H1 (cell line): ENCODE results near the gene KCP. TPM values are rescaled to one million over a fixed set of nuclear protein-coding genes. Genes with fewer than 3 reads are reported as not detected.

ENCODE experiments used
- CTCF ChIA-PET: fragments of 300-600 bp; sonication (Branson Sonifier 250); formaldehyde crosslinking; loops from one replicate; lab custom pipeline; 2021; ENCODE audit not compliant: partially characterized antibody; lab: Charles Lee
- POLR2A ChIA-PET: fragments of 300-600 bp; sonication (Branson Sonifier 250); formaldehyde crosslinking; loops from one replicate; lab custom pipeline; 2021; ENCODE audit warnings: inconsistent platforms; ENCODE audit not compliant: partially characterized antibody; lab: Charles Lee
- DNase-seq, 2 experiments: peaks; one replicate each; pipeline versions ENCODE4 v3.0.0 to v3.0.0-alpha.2; 2010 to 2022; ENCODE audit warnings: low spot score in 2 of 2, low read depth in 1 of 2, mixed read lengths in 1 of 2
- FAIRE-seq: peaks from 2 replicates; lab custom pipeline; 2011; peaks lifted over from hg19 to GRCh38; lab: Jason Lieb, UNC
- H2AFZ ChIP-seq: 2 replicates; pipeline ENCODE4 v1.8.1; 2012; ENCODE audit warnings: low read length, inconsistent platforms
- H2AK5ac ChIP-seq: 2 replicates; pipeline ENCODE4 v1.6.1; 2013; ENCODE audit warnings: low read depth, low read length
- H2BK120ac ChIP-seq: replicated peaks from 2 replicates; pipeline ENCODE3; 2013; ENCODE audit warnings: low read depth, low read length, inconsistent platforms
- H2BK12ac ChIP-seq: 2 replicates; pipeline ENCODE4 v1.6.1; 2013; ENCODE audit warnings: low read depth, low read length
- H2BK15ac ChIP-seq: 2 replicates; pipeline ENCODE4 v1.6.1; 2013; ENCODE audit warnings: low read length
- H2BK20ac ChIP-seq: 2 replicates; pipeline ENCODE4 v1.6.1; 2013; ENCODE audit warnings: low read length
- H2BK5ac ChIP-seq: 2 replicates; pipeline ENCODE4 v1.6.1; 2013; ENCODE audit warnings: low read depth, low read length
- H3K14ac ChIP-seq: 2 replicates; pipeline ENCODE4 v1.6.1; 2013; ENCODE audit warnings: inconsistent platforms; ENCODE audit not compliant: insufficient read length
- H3K18ac ChIP-seq: 2 replicates; pipeline ENCODE4 v1.6.1; 2013; ENCODE audit warnings: low read length; ENCODE audit errors: extremely low read depth
- H3K23ac ChIP-seq: 2 replicates; pipeline ENCODE4 v1.6.1; 2013; ENCODE audit warnings: inconsistent platforms; ENCODE audit not compliant: insufficient read length
- H3K23me2 ChIP-seq: 2 replicates; pipeline ENCODE4 v1.6.1; 2013; ENCODE audit warnings: low read depth, low read length
- H3K27ac ChIP-seq: 2 replicates; pipeline ENCODE4 v1.6.1; 2011; ENCODE audit warnings: low read depth, low read length, inconsistent platforms
- H3K27me3 ChIP-seq, 4 experiments: replicated peaks in 1 of 4; 1 replicate in 1 of 4; 2 replicates in 3 of 4; pipeline versions ENCODE4 v1.6.1 to v1.8.1; 2011 to 2013; ENCODE audit warnings: low read length in 3 of 4, mild to moderate bottlenecking in 3 of 4, inconsistent platforms in 2 of 4, mixed read lengths in 2 of 4, moderate library complexity in 1 of 4; ENCODE audit not compliant: control insufficient read depth in 3 of 4, insufficient read depth in 3 of 4; ENCODE audit errors: extremely low read depth in 1 of 4
- H3K36me3 ChIP-seq, 4 experiments: 2 replicates each; pipeline versions ENCODE4 v1.6.1 to v1.8.1; 2011 to 2013; ENCODE audit warnings: mild to moderate bottlenecking in 4 of 4, low read length in 3 of 4, moderate library complexity in 2 of 4, control low read depth in 1 of 4, inconsistent platforms in 1 of 4; ENCODE audit not compliant: insufficient read depth in 4 of 4, control insufficient read depth in 2 of 4
- H3K4ac ChIP-seq: replicated peaks from 2 replicates; pipeline ENCODE3; 2013; ENCODE audit warnings: low read length, low read depth, mixed read lengths, inconsistent platforms; ENCODE audit not compliant: insufficient read length
- H3K4me1 ChIP-seq, 4 experiments: replicated peaks in 1 of 4; 1 replicate in 1 of 4; 2 replicates in 3 of 4; pipeline versions ENCODE4 v1.6.1 to v1.8.1; 2011 to 2013; ENCODE audit warnings: low read length in 3 of 4, inconsistent platforms in 2 of 4, mixed read lengths in 1 of 4; ENCODE audit not compliant: insufficient read depth in 4 of 4, control insufficient read depth in 3 of 4
- H3K4me2 ChIP-seq, 2 experiments: 2 replicates each; pipeline versions ENCODE4 v1.6.1 to v1.8.1; 2011 to 2013; ENCODE audit warnings: low read depth in 2 of 2, low read length in 2 of 2, control low read depth in 1 of 2, inconsistent platforms in 1 of 2, mild to moderate bottlenecking in 1 of 2; ENCODE audit not compliant: insufficient read depth in 1 of 2
- H3K4me3 ChIP-seq, 4 experiments: fragments of 200-600, 300-600 bp in 1 of 4; sonication (generic), shearing (Covaris generic), sonication (Bioruptor Twin) in 1 of 4; 2 replicates each; pipeline versions ENCODE4 v1.5.1 to v1.8.1; 2011 to 2016; ENCODE audit warnings: low read length in 4 of 4, low read depth in 3 of 4, control low read depth in 2 of 4, inconsistent platforms in 2 of 4, mild to moderate bottlenecking in 2 of 4, mixed read lengths in 1 of 4, moderate library complexity in 1 of 4; ENCODE audit not compliant: insufficient read depth in 2 of 4; ENCODE audit errors: extremely low read depth in 1 of 4
- H3K56ac ChIP-seq: replicated peaks from 2 replicates; pipeline ENCODE3; 2013; ENCODE audit warnings: low read depth, mild to moderate bottlenecking, mixed read lengths, low read length, inconsistent platforms; ENCODE audit not compliant: insufficient read length
- H3K79me1 ChIP-seq: 2 replicates; pipeline ENCODE4 v1.6.1; 2013; ENCODE audit warnings: low read depth, low read length, control low read depth
- H3K79me2 ChIP-seq, 2 experiments: 2 replicates each; pipeline versions ENCODE4 v1.6.1 to v1.8.1; 2012 to 2013; ENCODE audit warnings: low read length in 2 of 2, mild to moderate bottlenecking in 2 of 2, inconsistent platforms in 1 of 2; ENCODE audit not compliant: insufficient read depth in 2 of 2, control insufficient read depth in 1 of 2
- H3K9ac ChIP-seq, 4 experiments: replicated peaks in 1 of 4; 1 replicate in 1 of 4; 2 replicates in 3 of 4; pipeline versions ENCODE4 v1.6.1 to v1.8.1; 2011 to 2013; ENCODE audit warnings: low read depth in 3 of 4, low read length in 3 of 4, control low read depth in 2 of 4, mild to moderate bottlenecking in 2 of 4, moderate library complexity in 2 of 4, inconsistent platforms in 1 of 4; ENCODE audit errors: extremely low read depth in 1 of 4
- H3K9me3 ChIP-seq, 2 experiments: 2 replicates each; pipeline versions ENCODE4 v1.6.1 to v1.8.1; 2012 to 2013; ENCODE audit warnings: mild to moderate bottlenecking in 2 of 2, moderate library complexity in 2 of 2, control low read depth in 1 of 2, inconsistent platforms in 1 of 2, low read depth in 1 of 2, low read length in 1 of 2, mixed read lengths in 1 of 2; ENCODE audit not compliant: insufficient read depth in 2 of 2
- H4K20me1 ChIP-seq, 2 experiments: replicated peaks in 1 of 2; 2 replicates each; pipeline versions ENCODE3 to v1.8.1; 2011 to 2013; ENCODE audit warnings: inconsistent platforms in 2 of 2, low read length in 2 of 2, mild to moderate bottlenecking in 1 of 2; ENCODE audit not compliant: insufficient read depth in 2 of 2, control insufficient read depth in 1 of 2
- H4K5ac ChIP-seq: 2 replicates; pipeline ENCODE4 v1.6.1; 2013; ENCODE audit warnings: low read length, low read depth, mixed read lengths, inconsistent platforms; ENCODE audit not compliant: insufficient read length
- H4K8ac ChIP-seq: 2 replicates; pipeline ENCODE4 v1.8.0; 2013; ENCODE audit warnings: mild to moderate bottlenecking, moderate library complexity, low read length, inconsistent platforms; ENCODE audit not compliant: insufficient read depth; ENCODE audit errors: extremely low read depth
- H4K91ac ChIP-seq: replicated peaks from 2 replicates; pipeline ENCODE3; 2013; ENCODE audit warnings: low read length, mixed read lengths, inconsistent platforms; ENCODE audit not compliant: insufficient read length
- ATF2 ChIP-seq: IDR thresholded peaks from 2 replicates; pipeline ENCODE4 v1.6.1; 2012; ENCODE audit warnings: low read length, inconsistent platforms
- CBX8 ChIP-seq: fragments of 300-800, 300-1000 bp; sonication (generic); IDR thresholded peaks from 2 replicates; pipeline ENCODE4 v1.7.1; 2016; ENCODE audit warnings: low read depth, low read length, borderline replicate concordance
- CEBPB ChIP-seq: IDR thresholded peaks from 2 replicates; pipeline ENCODE4 v1.6.1; 2012; ENCODE audit warnings: low read depth, low read length
- CHD1 ChIP-seq: IDR thresholded peaks from 2 replicates; pipeline ENCODE4 v1.6.1; 2012; ENCODE audit warnings: low read depth, low read length, improper control_type of control experiment
- EP300 ChIP-seq, 2 experiments: IDR thresholded peaks; 1 replicate in 1 of 2; 2 replicates in 1 of 2; pipeline ENCODE4 v1.6.1; 2011 to 2012; ENCODE audit warnings: low read depth in 2 of 2, low read length in 2 of 2, mild to moderate bottlenecking in 2 of 2, borderline replicate concordance in 1 of 2, inconsistent platforms in 1 of 2, moderate library complexity in 1 of 2
- JUN ChIP-seq: IDR thresholded peaks from 2 replicates; pipeline ENCODE4 v1.6.1; 2011; ENCODE audit warnings: low read depth, mild to moderate bottlenecking, improper control_type of control experiment, low read length
- NRF1 ChIP-seq: IDR thresholded peaks from 2 replicates; pipeline ENCODE4 v1.6.1; 2011; ENCODE audit warnings: mild to moderate bottlenecking, low read depth, low read length, improper control_type of control experiment
- PHF8 ChIP-seq: fragments of 200-600 bp; sonication (generic); conservative IDR thresholded peaks from 2 replicates; pipeline ENCODE4 v1.7.1; 2012; ENCODE audit warnings: low read depth, mild to moderate bottlenecking, inconsistent platforms, low read length, moderate library complexity
- SIN3A ChIP-seq, 2 experiments: IDR thresholded peaks in 1 of 2; conservative IDR thresholded peaks in 1 of 2; 2 replicates each; pipeline ENCODE4 v1.6.1; 2011 to 2012; ENCODE audit warnings: low read length in 2 of 2, improper control_type of control experiment in 1 of 2, low read depth in 1 of 2, mild to moderate bottlenecking in 1 of 2
- WGBS, 2 experiments: shearing (Covaris generic) in 1 of 2; methylation state at CpG; one replicate each; pipeline versions ENCODE4 v1.1.6 to v1.1.7; 2013 to 2015; ENCODE audit warnings: low lambda C conversion rate in 2 of 2, mixed read lengths in 2 of 2, inconsistent platforms in 1 of 2, low coverage in 1 of 2, missing lambda C conversion rate in 1 of 2; ENCODE audit not compliant: insufficient replicate concordance in 2 of 2, insufficient coverage in 1 of 2, insufficient read length in 1 of 2; ENCODE audit errors: extremely low coverage in 1 of 2, missing lambda C conversion rate in 1 of 2; 5-methylcytosine and 5-hydroxymethylcytosine counted together
- polyA plus RNA-seq, 7 experiments: library from polyadenylated mRNA; depleted of rRNA in 3 of 7; stranded (reverse) in 5 of 7; unstranded in 2 of 7; fragments of >200 nt in 5 of 7; fragments of 200-250 nt in 2 of 7; gene quantifications; 1 replicate in 5 of 7; 2 replicates in 1 of 7; 4 replicates in 1 of 7; pipeline versions ENCODE4 v1.2.1 to v1.2.3, GENCODE V29; 2011 to 2013; ENCODE audit warnings: missing spikeins in 2 of 7, mixed read lengths in 2 of 7
- total RNA-seq: library from RNA; stranded (reverse); fragmentation: NEBNext Ultra II Directional; extraction: Animal tissue kit (Norgen Biotek cat#: 25700); gene quantifications from 2 replicates; pipeline ENCODE4 v1.2.1, GENCODE V29; 2021

Gene KCP
- total and polyA plus RNA-seq, 2 of the 8 experiments (the other 6 are each of a cell fraction or from before 2014, with no cell fraction given): 1.3 to 2.0 TPM

- Histone ChIP-seq H2BK5ac (no peak overlapping the region), H3K79me2 (no peaks in the 10 kb centered on the region), H3K23me2 (peaks cover 14% of the 10 kb centered on the region; the same call in 1 of the 2 replicates), H2BK12ac (no peak overlapping the region), H3K27me3 (peaks cover 24 to 46% (median 33%) of the 10 kb centered on the region in 4 experiments), H2AFZ (no peak overlapping the region), H3K14ac (no peak overlapping the region), H4K8ac (no peak overlapping the region), H3K56ac (no peak overlapping the region), H2BK120ac (no peak overlapping the region), H3K9me3 (no peaks in the 10 kb centered on the region), H4K5ac (no peak overlapping the region), H3K4me3 (no peak overlapping the region), H3K23ac (no peak overlapping the region), H3K4ac (no peak overlapping the region), H3K4me2 (no peak overlapping the region), H3K9ac (no peak overlapping the region), H2BK15ac (no peak overlapping the region; the same call in 1 of the 2 replicates), H3K79me1 (no peaks in the 10 kb centered on the region), H3K18ac (no peak overlapping the region), H4K91ac (no peak overlapping the region), H2BK20ac (no peak overlapping the region), H3K4me1 (peaks cover 0 to 7% (median 3%) of the 10 kb centered on the region in 4 experiments; a peak in 3 of 7 replicates), H3K36me3 (no peaks in the 10 kb centered on the region), H3K27ac (no peak overlapping the region), H2AK5ac (no peak overlapping the region), H4K20me1 (peaks cover 0 to 3% of the 10 kb centered on the region in 2 experiments)
- POLR2A ChIA-PET: interaction anchor here (1.9 kb wide), 1 partner anchor 12 kb away, joined by 8 read pairs; no protein-coding TSS in a partner anchor
- DNase-seq: no peak
- CTCF ChIA-PET: interaction anchor here (0.6 to 2.5 kb wide), 5 partner anchors 13 to 157 kb away, joined by 3 to 16 read pairs (median 5); no protein-coding TSS in a partner anchor
- no peak for TF ChIP-seq JUN
- no peak for TF ChIP-seq EP300 (IDR thresholded peaks at IDR 0.05; ENCODE audit: borderline replicate concordance in 1 of 2, low read depth in 2 of 2, low read length in 2 of 2)
- no peak for TF ChIP-seq ATF2
- no peak for TF ChIP-seq CEBPB
- TF ChIP-seq SIN3A (conservative IDR thresholded peaks at IDR 0.05 in 1 of 2, IDR thresholded peaks at IDR 0.05 in 1 of 2; ENCODE audit: low read depth in 1 of 2, low read length in 2 of 2): no peak
- TF ChIP-seq CBX8: no peak
- TF ChIP-seq PHF8: no peak
- no peak for TF ChIP-seq CHD1
- TF ChIP-seq NRF1: no peak
- FAIRE-seq: no peak
- WGBS, 2 experiments: 82% methylated on average over 13 of the region's 14 CpGs; no CpG with 5 or more reads in 1 of the 2 experiments
Measured at GRCh38 chr7:128934361-128935341, 24.1 kb upstream of the KCP start.
